Suprapubic skin (tissue), 4 donors: ENCODE measurements around the gene RAG2. TPM values are rescaled to one million over a fixed set of nuclear protein-coding genes. Genes with fewer than 3 reads are reported as not detected.

Experiments
- DNase-seq, 2 donors: peaks; one replicate each; pipeline ENCODE4 v3.0.0-alpha.2; 2019; ENCODE audit warnings: low spot score in 2 of 2
- H3K27ac ChIP-seq: fragments of 200-600 bp; sonication (generic); one replicate; pipeline ENCODE4 v1.5.1; 2019
- H3K27me3 ChIP-seq: fragments of 200-600 bp; sonication (generic); one replicate; pipeline ENCODE4 v1.5.1; 2019
- H3K36me3 ChIP-seq: fragments of 200-600 bp; sonication (generic); one replicate; pipeline ENCODE4 v1.5.1; 2019
- H3K4me1 ChIP-seq: fragments of 200-600 bp; sonication (generic); one replicate; pipeline ENCODE4 v1.5.1; 2019
- H3K4me3 ChIP-seq: fragments of 200-600 bp; sonication (generic); one replicate; pipeline ENCODE4 v1.5.1; 2019; ENCODE audit warnings: mild to moderate bottlenecking
- H3K9me3 ChIP-seq: fragments of 200-600 bp; sonication (generic); one replicate; pipeline ENCODE4 v1.5.1; 2019
- CTCF ChIP-seq, 2 donors: fragments of 200-600 bp in 1 of 2; fragments of 450-650 bp in 1 of 2; sonication (generic) in 1 of 2; IDR thresholded peaks; one replicate each; pipeline ENCODE4 v1.5.1; 2016 to 2019; ENCODE audit warnings: antibody characterized with exemption in 2 of 2, mild to moderate bottlenecking in 1 of 2, moderate library complexity in 1 of 2
- EP300 ChIP-seq: sonication (generic); formaldehyde crosslinking; IDR thresholded peaks from one replicate; pipeline ENCODE4 v1.6.1; 2017; ENCODE audit warnings: antibody characterized with exemption
- POLR2A ChIP-seq, 2 donors: fragments of 450-650 bp; IDR thresholded peaks; one replicate each; pipeline ENCODE4 v1.6.1; 2017; ENCODE audit warnings: antibody characterized with exemption in 2 of 2, mild to moderate bottlenecking in 2 of 2, moderate library complexity in 2 of 2
- POLR2AphosphoS5 ChIP-seq, 3 donors: sonication (generic); formaldehyde crosslinking; IDR thresholded peaks; one replicate each; pipeline ENCODE4 v1.6.1; 2017; ENCODE audit warnings: antibody characterized with exemption in 3 of 3
- WGBS: methylation state at CpG from one replicate; pipeline ENCODE4 v1.1.5; 2018; 5-methylcytosine and 5-hydroxymethylcytosine counted together
- total RNA-seq, 4 donors: library from RNA; depleted of rRNA; stranded (reverse); fragments of >200 nt; gene quantifications; one replicate each; pipeline ENCODE4 v1.1.0, GENCODE V29; 2016

RAG2 gene
- total RNA-seq, 4 donors from 2014 or later, result not detected

DNA sequence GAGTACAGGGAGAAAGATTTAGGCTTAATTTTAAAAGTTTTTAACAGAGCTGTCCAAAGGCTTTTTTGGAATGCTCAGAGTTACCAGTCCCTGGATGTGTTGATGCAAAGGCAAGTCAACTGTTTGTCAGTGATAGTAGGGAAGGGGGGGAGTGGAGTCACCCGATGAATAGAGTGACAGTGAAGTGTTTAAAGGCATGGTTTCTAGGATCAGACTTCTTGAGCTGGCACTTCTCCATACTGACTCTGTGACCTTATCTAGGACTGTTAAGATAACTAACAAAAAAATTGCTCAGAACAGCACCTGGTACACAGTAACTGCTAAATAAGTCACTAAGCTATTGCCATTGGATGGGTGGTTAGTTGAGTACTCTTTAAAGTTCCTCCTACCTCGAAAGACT, 11.3 kb upstream of the RAG2 start:
- no peak for DNase-seq
- Histone ChIP-seq H3K27me3 (no peaks in the 10 kb centered on the region), H3K36me3 (no peaks in the 10 kb centered on the region), H3K27ac (no peak overlapping the region), H3K4me3 (no peak overlapping the region), H3K9me3 (no peaks in the 10 kb centered on the region), H3K4me1 (no peaks in the 10 kb centered on the region)
- TF ChIP-seq POLR2AphosphoS5 (IDR thresholded peaks at IDR 0.05), result no peak
- TF ChIP-seq EP300, result no peak
- TF ChIP-seq POLR2A (IDR thresholded peaks at IDR 0.05), result no peak
- TF ChIP-seq CTCF (IDR thresholded peaks at IDR 0.05), result no peak
- WGBS, result 84% methylated on average over 2 of the region's 2 CpGs

GRCh38 chr11:36608491-36609199, 10.6 kb upstream of the RAG2 start:
- Histone ChIP-seq H3K4me3 (no peak overlapping the region), H3K27me3 (no peaks in the 10 kb centered on the region), H3K36me3 (no peaks in the 10 kb centered on the region), H3K27ac (no peak overlapping the region), H3K4me1 (no peaks in the 10 kb centered on the region), H3K9me3 (no peaks in the 10 kb centered on the region)
- WGBS, result 92% methylated on average over 1 of the region's 1 CpG
- no peak for DNase-seq
- TF ChIP-seq CTCF (IDR thresholded peaks at IDR 0.05) (no peak), POLR2A (IDR thresholded peaks at IDR 0.05) (no peak), EP300 (no peak), POLR2AphosphoS5 (IDR thresholded peaks at IDR 0.05) (no peak)

GRCh38 chr11:36605221-36606216, 7.5 kb upstream of the RAG2 start:
- H3K27me3 ChIP-seq, result no peaks in the 10 kb centered on the region
- no peaks in the 10 kb centered on the region for H3K4me1 ChIP-seq
- H3K4me3 ChIP-seq, result no peak overlapping the region
- no peaks in the 10 kb centered on the region for H3K9me3 ChIP-seq
- H3K27ac ChIP-seq, result no peak overlapping the region
- no peaks in the 10 kb centered on the region for H3K36me3 ChIP-seq
- no peak for DNase-seq
- WGBS, result 87% methylated on average over 6 of the region's 6 CpGs
- TF ChIP-seq POLR2AphosphoS5 (IDR thresholded peaks at IDR 0.05) (no peak), POLR2A (IDR thresholded peaks at IDR 0.05) (no peak), EP300 (no peak), CTCF (IDR thresholded peaks at IDR 0.05) (no peak)

GRCh38 chr11:36602135-36602534, 4.1 kb upstream of the RAG2 start:
- H3K36me3 ChIP-seq, result no peaks in the 10 kb centered on the region
- H3K9me3 ChIP-seq, result no peaks in the 10 kb centered on the region
- H3K4me1 ChIP-seq, result no peaks in the 10 kb centered on the region
- H3K27ac ChIP-seq, result no peak overlapping the region
- H3K4me3 ChIP-seq, result no peak overlapping the region
- H3K27me3 ChIP-seq, result no peaks in the 10 kb centered on the region
- TF ChIP-seq POLR2AphosphoS5 (IDR thresholded peaks at IDR 0.05), result no peak
- TF ChIP-seq EP300, result no peak
- no peak for TF ChIP-seq CTCF (IDR thresholded peaks at IDR 0.05)
- TF ChIP-seq POLR2A (IDR thresholded peaks at IDR 0.05), result no peak
- no peak for DNase-seq

DNA sequence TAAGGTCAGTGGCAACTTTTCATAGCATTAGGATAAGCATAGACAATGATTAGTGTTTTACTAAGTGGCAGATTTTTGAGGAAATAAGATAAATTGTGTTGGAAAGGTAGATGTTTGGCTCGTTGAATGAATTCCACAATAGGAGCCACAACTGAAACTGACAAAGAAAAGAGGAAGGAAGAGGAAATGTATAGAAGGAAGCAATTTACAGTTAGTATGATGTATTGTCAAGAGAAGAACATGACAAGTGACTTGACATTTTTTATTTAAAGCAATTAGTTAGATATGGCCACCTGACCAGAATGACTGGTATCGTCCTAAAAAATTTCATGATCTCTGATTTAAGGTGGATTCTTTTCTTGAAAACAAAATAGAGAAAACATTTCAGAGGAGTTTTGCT, 3.1 kb upstream of the RAG2 start:
- no peak overlapping the region for H3K27ac ChIP-seq
- H3K4me1 ChIP-seq, result no peaks in the 10 kb centered on the region
- 83% methylated on average over 2 of the region's 2 CpGs for WGBS
- TF ChIP-seq POLR2A (IDR thresholded peaks at IDR 0.05), result no peak
- TF ChIP-seq POLR2AphosphoS5 (IDR thresholded peaks at IDR 0.05), result no peak
- TF ChIP-seq CTCF (IDR thresholded peaks at IDR 0.05), result no peak
- TF ChIP-seq EP300, result no peak
- DNase-seq, result no peak
- no peaks in the 10 kb centered on the region for H3K36me3 ChIP-seq
- H3K27me3 ChIP-seq, result no peaks in the 10 kb centered on the region
- H3K9me3 ChIP-seq, result no peaks in the 10 kb centered on the region
- no peak overlapping the region for H3K4me3 ChIP-seq
